Stimulated activated CD8-positive, alpha-beta memory T cell treated with anti-CD3 and anti-CD28 coated beads, Interleukin-7, amount 100 ng/mL, for 48 hours (primary cell): Measurements from ENCODE around the gene PCNP.
A peak's percentile ranks its signal among the peaks of the same experiment; 100 is the strongest.
"Not testable (repeated sequence)": the region's sequence is repeated elsewhere in the genome, so short reads cannot be mapped to it uniquely, and the experiment has no call there.

Source experiments
- DNase-seq, 2 donors: peaks; one replicate each; pipeline ENCODE4 v3.0.0-alpha.2; 2020; ENCODE audit warnings: low read depth in 1 of 2; ENCODE audit errors: extremely low read depth in 1 of 2

Gene PCNP

DNA sequence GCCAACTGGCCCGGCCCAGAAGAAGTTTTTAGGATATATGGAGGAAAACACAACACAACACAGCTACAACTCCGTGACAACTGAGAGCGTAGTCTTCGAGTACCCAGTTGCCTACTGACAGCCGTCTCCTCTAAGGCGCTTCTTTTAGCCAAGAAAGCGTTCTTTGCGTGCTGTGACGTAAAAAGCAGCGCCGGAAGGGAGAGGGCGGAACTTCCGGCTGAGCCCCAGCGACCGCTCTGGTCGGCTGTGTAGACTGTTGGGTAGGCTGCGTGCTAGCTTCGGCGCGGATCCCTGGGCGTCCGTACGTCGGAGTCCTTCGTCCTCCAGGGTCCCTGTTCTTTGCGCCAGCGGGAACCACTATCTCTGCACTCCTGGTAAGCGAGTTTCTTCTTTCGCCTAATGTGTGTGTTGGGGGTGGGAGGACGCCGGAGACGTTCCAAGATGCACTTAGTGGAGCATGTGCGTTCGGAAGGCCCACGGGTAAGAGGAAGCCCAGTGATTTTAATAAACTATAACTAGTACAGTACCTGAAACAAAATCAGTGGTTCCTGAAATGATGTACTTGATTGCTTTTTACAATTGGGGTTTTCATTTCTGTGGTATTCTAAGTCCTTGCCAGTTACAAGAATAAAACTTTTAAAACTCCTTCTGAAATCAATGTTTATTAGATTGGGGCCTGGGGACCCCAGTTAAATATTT lies 12.2 kb upstream of the PCNP start, which contains the start of gene TRMT10C:
Gene TRMT10C (plus strand): TSS at position 239 of the 699 bp plus-strand sequence. CDS start 2,914 bp downstream, outside the sequence.
- peak; percentile 76 to 87 for DNase-seq

DNA sequence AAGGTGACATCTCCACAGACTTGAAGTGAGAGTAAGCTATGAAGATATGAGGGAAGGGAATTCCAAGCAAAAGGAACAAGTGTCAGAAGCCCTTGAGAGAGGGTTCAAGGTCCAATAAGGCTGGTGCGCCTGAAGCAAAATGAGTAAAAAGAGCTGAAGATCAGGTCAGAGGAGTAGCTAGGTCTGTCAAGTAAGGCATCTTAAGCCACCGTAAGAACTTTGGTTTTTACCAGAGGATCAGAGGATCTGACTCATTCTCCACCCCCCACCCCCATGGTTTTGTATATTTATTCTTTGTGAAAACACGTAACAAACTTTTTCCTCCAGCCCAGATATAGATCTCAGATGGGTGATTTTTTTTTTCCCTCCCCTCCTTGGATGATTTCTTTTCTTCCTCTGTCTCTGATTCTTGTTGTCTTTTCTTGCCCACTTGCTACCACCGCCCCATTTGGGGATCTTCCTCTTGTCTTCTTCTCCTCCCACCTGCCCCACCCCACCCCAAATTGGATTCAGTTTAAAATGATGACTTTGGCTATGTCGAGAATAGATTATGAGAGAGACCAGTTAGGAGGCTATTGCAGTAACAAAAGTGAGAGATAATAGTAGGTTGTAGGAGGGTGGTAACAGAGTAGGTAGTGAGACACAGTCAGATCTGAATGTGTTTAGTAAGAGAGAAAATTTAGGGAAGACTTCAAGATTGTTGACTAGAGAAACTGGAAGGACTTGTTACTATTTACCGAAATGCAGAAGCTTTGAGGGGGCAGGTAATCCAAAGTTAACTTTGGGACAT lies 6.3 kb upstream of the PCNP start:
- peak in 1 of 2 donors; percentile 53 for DNase-seq

DNA sequence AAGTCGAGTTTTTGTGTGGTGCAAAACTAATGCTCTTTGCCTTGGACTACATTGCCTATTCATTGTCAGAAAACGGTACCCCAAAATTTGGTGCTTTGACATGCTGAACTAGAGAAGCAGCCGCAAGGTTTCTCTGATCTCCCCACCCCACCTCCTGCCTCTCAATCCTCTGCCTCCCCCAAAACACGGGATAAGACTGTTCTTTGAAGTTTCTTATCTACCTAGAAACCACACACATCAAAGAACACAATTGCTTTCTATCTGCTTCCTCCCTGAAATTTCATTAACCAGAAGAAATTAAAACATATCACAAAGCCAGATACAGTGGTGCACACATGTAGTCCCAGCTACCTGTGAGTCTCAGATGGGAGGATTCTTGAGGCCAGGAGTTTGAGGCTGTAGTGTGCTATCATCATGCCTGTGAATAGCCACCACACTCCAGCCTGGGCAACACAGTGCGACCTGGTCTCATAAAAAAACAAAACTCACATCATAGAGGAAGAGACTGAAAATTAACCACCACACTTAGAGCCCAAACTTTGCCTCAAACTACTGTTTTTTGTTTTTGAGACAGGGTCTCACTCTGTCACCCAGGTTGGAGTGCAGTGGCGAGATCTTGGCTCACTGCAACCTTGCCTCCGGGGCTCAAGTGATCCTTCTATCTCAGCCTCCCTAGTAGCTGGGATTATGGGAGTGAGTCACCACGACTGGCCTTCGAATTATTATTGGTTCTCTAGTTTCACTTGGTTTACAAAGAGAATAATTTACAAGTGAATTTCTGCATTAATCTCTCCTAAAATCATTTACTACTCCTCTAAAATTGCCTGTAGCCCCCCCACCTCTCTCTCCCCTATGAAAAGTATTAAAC lies 2.7 kb upstream of the PCNP start:
- DNase-seq = no peak

DNA sequence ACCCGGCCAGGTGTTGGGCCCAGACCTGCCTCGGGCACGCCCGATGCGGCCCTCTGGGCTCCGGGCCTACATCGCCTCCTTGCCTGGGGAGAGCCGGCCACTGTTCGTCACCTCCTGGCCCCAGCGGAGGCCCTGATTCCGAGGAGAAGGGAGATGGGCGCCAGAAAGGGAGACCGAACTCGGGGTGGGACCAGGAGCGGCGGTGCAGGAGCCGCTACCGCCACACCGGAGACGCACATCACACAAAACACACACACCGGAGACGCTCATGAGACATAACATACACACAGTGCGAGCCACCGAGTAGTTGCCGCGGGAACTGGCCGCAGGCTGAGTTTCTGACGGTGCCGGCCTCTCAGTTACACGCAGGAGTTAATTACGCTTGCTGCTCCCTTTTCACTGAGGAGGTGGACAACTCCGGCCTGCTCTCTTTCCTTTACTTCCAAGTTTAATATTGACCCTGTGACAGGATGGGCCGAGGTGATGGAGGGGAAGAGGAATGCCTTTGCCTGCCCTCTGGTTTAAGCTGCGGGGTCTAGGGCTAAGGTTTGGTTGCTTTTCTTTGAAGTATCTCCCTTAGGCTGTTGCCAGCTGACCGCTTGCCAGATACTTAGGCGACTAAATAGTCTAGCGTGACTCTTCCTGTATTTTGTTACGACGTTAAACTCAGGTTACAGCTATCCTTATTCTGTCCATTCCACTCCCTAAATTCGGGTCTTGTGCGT lies 570 bp downstream of the PCNP start:
- DNase-seq = peak; percentile 17 to 41

DNA sequence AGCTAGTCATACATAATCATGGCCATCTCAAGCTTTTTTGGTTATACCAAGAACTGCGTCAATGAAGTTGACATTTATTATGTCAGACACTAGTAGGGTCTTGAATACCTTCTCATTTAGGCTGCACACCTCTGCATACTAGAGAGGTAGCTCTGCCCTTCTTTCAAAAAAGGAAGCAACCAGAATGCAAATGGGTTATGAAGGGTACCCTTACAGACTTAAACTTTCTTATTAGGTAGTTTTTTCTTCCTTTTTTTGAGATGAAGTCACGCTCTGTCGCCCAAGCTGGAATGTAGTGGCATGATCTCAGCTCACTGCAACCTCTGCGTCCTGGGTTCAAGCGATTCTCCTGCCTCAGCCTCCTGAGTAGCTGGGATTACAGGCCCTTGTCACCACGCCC lies 3.3 kb downstream of the PCNP start:
- no peak for DNase-seq

DNA sequence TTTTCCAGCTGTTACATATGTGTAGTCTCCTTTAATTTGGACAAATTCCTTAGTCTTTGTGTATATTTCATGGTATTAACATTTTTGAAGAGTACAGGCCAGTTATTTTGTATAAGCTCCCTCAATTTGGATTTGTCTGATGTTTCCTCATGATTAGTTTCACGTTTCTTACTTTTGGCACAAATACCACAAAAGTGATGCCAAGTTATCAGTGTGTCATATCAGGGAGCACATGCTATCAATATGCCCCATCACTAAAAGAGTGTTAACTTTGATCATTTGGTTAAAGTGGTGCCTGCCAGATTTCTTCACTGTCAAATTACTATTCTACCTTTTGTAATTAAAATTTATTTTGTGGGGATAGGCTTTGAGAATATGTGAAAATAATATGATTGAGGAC lies 14.6 kb downstream of the PCNP start:
- no peak for DNase-seq

DNA sequence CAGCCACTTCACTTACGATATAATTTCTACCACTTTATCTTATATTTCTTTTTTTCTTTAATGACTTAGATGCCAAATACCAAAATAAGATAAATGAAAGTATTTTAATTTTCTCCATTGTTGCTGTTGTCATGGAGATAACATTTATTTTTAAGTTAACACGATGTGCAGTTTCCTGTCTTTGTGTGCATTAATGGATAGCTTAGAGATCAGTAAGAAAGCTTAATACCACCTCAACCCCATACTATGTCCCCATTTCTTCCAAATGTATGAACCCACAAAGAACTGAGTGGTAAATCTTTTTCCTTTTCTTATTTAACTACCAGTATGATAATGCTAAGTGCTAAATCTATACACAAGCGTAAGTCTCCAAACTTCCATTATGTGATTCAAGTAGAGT lies 17.1 kb downstream of the PCNP start:
- no peak for DNase-seq

DNA sequence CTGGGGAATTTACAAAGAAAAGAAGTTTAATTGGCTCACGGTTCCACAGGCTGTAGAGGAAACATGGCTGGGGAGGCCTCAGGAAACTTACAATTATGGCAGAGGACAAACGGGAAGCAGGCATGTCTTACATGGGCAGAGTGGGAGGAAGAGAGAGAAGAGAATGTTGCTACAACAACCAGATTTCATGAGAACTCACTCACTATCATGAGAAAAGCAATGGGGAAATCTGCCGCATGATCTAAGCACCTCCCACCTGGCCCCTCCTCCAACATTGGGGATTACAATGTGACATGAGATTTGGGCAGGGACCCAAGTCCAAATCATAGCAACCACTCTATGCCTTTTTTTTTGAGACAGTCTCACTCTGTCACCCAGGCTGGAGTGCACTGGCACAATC lies 28.8 kb downstream of the PCNP start:
- no peak for DNase-seq

DNA sequence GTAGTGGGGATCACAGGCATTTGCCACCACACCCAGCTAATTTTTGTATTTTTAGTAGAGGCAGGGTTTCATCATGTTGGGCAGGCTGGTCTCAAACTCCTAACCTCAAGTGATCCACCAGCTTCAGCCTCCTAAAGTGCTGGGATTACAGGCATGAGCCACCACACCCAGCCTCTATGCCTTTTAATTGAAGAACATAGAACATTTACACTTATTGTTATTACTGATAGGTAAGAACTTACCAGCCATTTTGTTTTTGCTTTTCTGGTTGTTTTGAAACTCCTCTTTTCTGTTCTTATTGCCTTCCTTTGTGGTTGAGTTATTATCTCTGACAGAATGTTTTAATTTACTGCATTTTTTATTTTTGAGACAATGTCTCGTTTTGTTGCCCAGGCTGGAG lies 29.2 kb downstream of the PCNP start:
- no peak for DNase-seq

DNA sequence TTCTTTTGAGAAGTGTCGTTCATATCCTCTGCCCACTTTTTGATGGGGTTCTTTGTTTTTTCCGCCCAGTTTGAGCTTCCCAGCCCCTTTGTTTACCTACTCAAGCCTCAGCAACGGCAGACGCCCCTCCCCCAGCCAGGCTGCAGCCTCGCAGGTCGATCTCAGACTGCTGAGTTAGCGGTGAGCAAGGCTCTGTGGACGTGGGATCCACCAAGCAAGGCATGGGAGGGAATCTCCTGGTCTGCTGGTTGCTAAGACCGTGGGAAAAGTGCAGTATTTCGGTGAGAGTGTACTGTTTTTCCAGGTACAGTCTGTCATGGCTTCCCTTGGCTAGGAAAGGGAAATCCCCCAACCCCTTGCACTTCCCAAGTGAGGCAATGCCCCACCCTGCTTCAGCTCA lies 31.4 kb downstream of the PCNP start:
- DNase-seq = not testable (repeated sequence)

DNA sequence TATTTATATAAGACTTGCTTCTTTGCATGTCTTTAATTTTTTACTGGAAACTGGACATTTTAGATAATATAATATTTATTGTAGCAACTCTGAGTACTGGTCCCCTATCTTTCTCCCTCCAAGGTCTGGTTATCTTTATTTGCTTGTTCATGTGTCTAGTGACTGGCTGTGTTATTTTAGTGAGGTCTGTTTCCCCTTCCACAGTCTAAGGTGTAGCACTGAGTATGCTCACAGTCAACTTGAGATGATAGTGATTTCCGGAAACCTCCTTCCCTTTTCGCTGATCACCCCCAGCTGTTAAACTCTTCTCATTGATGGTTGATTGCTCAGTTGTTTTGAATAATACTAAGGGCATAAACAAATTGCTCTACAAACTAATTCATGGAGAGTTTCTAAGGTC lies 37.0 kb downstream of the PCNP start:
- DNase-seq = no peak

DNA sequence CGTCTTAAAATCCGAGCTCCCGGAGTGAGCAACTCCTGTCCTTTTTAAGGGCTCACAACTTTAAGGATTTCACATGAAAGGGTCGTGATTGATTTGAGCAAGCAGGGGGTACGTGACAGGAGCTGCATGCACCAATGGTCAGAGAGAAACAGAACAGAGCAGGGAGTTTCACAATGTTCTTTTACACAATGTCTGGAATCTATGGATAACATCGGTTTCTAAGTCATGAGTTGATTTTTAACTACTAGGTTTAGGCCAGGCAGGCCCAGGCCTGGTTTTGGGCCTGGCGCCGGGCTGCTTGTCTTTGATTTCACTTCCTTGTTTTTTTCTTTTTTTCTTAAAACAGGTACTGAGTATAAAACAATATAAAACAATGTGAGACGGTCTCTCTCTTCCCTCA lies 39.0 kb downstream of the PCNP start:
- DNase-seq = not testable (repeated sequence)

DNA sequence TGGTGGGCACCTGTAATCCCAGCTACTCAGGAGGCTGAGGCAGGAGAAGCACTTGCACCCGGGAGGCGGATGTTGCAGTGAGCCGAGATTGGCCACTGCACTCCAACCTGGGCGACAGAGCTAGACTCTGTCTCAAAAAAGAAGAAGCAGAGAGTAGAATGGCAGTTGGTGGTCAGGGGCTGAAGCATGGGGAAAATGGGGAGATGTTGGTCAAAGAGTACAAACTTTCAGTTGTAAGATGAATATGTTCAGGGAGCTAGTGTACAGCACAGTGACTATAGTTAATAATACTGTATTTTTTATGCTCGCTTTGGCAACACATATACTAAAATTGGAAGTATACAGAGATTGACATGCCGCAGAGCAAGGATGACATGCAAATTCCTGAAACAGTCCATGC lies 41.5 kb downstream of the PCNP start:
- DNase-seq = no peak

DNA sequence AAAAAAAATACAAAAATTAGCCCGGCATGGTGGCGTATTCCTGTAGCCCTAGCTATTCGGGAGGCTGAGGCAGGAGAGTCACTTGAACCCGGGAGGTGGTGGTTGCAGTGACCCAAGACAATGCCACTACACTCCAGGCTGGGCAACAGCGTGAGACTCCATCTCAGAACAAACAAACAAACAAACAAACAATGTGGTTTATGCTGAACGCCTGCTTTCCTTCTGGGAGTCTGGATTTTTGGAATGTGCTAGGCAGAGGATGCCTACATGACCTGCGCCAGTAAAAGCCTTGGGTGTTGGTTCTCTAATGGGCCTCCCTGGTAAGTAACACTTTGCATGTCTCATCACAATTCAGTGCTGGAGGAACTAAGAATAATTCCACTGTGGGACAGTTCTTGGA lies 43.5 kb downstream of the PCNP start:
- no peak for DNase-seq

DNA sequence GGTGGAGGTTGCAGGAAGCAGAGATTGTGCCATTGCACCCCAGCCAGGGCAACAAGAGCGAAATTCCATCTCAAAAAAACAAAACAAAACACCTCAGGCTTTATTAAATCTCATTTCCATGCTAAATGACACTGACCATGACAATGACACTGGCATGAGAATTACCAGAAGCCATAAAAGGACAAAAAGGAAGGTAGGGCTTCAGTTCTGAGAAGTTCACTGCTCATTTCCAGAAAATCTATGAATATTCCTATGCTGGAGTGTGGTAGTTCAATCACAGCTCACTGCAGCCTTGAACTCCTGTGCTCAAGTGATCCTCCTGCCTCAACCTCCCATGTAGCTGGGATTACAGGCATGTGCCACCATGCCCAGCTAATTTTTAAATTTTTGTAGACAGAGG lies 44.7 kb downstream of the PCNP start:
- DNase-seq = no peak

DNA sequence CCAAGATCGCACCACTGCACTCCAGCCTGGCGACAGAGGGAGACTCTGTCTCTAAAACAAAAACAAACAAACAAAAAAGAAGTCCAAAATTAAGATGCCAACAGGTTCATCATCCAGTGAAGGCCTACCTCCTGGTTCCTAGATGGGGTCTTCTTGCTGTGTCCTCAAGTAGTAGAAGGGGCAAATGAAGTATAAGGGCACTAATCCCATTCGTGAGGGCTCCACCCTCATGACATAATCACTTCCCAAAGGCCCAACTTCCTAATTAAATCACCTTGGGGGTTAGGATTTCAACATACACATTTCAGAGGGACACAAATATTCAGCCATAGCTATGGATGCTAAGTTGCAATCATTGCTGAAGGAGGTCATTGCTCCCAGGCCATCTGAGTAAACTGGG lies 45.8 kb downstream of the PCNP start:
- DNase-seq = no peak

DNA sequence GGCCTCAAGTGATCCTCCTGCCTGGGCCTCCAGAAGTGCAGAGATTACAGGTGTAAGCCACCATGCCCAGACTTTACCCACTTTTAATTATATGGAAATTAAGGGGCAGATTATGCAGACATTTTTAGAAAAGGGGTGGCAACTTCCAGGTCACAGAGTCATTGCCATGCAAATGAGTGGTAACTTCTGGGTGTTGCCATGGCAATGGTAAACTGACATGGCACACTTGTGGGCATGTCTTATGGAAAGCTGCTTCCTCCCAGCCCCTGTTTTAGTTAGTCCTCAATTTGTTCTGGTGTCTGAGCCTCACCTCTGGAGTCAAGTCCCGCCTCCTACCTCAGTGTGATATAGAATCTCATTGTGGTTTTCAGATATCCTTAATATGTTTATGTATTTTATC lies 49.7 kb downstream of the PCNP start:
- DNase-seq = no peak

DNA sequence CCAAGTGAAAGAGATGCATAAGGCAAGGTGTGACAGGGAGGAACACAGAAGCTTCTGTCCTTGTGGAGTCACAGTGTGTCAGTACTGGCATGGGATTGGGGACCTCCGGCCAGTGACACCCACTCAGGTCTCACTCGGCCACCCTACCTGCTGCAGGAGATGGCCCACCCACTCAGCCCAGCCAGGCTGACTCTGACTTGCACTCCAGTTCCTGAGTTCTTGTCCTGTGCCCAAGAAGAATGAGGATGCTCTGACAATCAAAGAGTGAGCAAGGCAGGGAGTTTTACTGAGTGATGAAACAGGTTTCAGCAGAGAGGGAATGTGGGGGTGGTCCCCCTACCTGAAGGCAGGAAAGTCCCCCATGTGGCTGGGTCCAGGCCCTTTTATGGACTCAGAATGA lies 50.9 kb downstream of the PCNP start:
- no peak for DNase-seq

DNA sequence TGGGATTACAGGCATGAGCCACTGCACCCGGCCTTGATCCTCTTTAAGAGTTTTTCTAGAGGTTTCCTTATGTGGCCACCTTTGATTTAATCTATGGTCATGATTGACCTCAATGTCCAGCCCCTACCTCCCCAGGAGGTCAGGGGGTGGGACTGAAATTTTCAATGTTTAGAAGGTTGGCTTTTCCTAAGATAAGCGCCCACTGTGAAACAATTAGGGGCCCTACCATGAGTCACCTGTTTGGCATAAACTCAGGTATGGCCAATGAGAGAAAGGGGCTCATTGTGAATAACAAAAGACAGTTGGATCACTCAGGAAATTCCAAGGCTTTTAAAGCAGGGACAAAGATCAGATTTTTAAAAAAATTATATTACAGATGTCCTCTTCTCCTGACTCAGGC lies 51.9 kb downstream of the PCNP start:
- DNase-seq = no peak

DNA sequence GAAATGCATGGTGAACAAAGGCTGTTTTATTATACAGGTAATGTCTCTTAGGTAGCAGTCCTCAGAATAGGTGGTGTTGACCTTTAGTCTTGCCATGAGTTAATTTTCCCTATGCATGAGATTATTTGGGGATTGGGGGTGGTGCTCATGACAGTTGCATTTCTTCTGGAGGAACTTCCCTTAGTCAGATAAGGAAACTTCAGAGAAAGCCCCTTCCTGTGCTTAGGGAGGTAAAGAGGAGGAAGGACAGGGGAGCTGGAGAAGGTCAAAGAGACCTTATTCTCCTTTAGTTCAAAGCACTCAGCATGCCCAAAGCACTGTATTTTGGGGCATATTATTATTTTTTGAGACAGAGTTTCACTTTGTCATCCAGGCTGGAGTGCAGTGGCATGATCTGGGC lies 55.2 kb downstream of the PCNP start:
- no peak for DNase-seq
